Measurements from ENCODE around the gene CKMT1A.
"Not testable (repeated sequence)": the region's sequence is repeated elsewhere in the genome, so short reads cannot be mapped to it uniquely, and the experiment has no call there.

DNA sequence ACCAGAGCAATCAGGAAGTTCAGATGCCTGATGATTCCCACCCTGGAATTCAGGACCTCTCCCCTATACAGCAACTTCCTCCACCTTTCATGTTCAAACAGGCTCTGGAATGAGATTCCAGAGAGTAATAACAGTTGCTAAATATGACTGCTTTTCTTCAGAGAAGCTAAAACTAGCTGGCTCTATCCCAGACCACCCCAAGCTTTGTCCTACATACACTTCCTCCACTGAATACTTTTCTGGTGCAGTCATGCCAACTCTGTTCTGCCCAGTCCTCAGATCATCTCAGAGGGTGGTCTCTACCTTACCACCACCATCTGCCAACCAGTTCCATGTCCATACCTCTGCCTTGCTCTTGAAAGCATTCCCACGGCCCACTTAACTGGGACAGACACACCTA lies 27.5 kb upstream of the CKMT1A start:
- TF ChIP-seq, protein P1, sequence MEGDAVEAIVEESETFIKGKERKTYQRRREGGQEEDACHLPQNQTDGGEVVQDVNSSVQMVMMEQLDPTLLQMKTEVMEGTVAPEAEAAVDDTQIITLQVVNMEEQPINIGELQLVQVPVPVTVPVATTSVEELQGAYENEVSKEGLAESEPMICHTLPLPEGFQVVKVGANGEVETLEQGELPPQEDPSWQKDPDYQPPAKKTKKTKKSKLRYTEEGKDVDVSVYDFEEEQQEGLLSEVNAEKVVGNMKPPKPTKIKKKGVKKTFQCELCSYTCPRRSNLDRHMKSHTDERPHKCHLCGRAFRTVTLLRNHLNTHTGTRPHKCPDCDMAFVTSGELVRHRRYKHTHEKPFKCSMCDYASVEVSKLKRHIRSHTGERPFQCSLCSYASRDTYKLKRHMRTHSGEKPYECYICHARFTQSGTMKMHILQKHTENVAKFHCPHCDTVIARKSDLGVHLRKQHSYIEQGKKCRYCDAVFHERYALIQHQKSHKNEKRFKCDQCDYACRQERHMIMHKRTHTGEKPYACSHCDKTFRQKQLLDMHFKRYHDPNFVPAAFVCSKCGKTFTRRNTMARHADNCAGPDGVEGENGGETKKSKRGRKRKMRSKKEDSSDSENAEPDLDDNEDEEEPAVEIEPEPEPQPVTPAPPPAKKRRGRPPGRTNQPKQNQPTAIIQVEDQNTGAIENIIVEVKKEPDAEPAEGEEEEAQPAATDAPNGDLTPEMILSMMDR (IDR thresholded peaks at IDR 0.05): not testable (repeated sequence)
- not testable (repeated sequence) for TF ChIP-seq ZFX (IDR thresholded peaks at IDR 0.05; ENCODE audit: borderline replicate concordance)

Data from 22Rv1 (cell line).